ENCODE data around the gene KCTD13.
"Not testable (repeated sequence)": the region's sequence is repeated elsewhere in the genome, so short reads cannot be mapped to it uniquely, and the experiment has no call there.

Gene KCTD13

DNA sequence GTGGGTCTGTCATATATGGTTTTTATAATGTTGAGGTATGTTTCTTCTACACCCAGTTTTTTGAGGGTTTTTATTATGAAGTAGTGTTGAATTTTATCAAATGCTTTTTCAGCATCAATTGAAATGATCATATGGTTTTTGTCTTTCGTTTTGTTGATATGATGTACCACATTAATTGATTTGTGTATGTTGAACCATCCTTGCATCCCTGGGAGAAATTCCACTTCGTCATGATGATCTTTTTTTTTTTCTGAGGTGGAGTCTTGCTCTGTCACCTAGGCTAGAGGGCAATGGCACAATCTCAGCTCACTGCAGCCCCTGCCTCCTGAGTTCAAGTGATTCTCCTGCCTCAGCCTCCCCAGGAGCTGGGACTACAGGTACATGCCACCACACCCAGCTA, 21.9 kb upstream of the KCTD13 start:
- DNase-seq (ENCODE audit: extremely low read depth in 1 of 2, low read depth in 1 of 2) = no peak

GRCh38 chr16:29943846-29944799, 18.1 kb upstream of the KCTD13 start:
- DNase-seq (ENCODE audit: extremely low read depth in 1 of 2, low read depth in 1 of 2) = no peak

- DNase-seq (ENCODE audit: extremely low read depth in 1 of 2, low read depth in 1 of 2) = no peak
Measured at GRCh38 chr16:29940656-29941055, 14.6 kb upstream of the KCTD13 start.

GRCh38 chr16:29931750-29932149, 5.7 kb upstream of the KCTD13 start:
- not testable (repeated sequence) for DNase-seq (ENCODE audit: extremely low read depth in 1 of 2, low read depth in 1 of 2)

GRCh38 chr16:29927070-29927905, 1.3 kb upstream of the KCTD13 start:
- DNase-seq (ENCODE audit: extremely low read depth in 1 of 2, low read depth in 1 of 2) = no peak

DNA sequence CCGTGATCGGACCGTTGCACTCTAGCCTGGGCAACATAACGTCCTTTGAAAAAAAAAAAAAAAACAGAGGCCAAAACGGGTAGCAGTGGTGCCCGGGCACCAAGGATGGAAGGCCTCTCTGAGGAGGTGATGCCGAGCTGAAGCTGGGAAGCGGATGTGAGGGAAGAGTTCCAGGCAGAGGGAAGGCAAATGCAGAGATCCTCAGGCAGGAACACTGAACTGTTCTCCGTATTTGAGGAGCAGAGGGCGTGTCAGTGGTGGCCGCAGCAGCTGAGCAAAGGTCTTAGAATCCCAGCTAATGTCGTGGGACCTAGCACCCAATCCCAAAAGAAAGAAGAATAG, 656 bp upstream of the KCTD13 start:
- no peak for DNase-seq (ENCODE audit: extremely low read depth in 1 of 2, low read depth in 1 of 2)

DNA sequence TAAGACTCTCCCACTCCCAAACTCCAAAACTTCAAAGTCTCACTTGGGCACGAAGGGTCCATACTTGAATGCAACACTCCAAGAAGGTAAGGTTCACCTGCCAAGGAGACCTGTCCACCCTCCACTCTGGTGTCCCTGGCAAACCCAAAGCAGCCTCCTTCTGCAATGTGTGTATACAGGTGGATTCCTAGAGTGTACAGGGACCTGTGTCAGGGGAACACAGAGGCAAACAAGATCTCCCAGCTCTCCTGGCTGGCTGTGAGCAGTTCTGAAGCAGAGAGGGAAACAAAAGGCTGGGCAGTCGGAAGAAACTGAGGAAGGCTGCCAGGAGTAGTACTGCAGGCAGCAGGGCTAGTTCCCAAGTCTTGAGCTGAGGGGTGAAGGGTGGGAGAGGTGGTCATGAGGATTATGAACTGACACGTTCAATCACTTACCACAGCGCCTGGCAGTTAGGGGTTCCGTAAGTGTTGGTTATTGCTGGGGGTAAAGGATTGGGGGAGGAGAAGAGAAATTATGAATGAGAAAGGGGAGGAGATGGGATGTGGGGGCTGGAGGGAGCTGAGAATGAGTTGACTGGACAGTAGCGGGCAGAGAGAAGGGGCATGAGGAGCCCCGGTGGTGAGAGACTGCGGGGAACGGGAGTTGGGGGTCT, 795 bp downstream of the KCTD13 start:
- no peak for DNase-seq (ENCODE audit: extremely low read depth in 1 of 2, low read depth in 1 of 2)

DNA sequence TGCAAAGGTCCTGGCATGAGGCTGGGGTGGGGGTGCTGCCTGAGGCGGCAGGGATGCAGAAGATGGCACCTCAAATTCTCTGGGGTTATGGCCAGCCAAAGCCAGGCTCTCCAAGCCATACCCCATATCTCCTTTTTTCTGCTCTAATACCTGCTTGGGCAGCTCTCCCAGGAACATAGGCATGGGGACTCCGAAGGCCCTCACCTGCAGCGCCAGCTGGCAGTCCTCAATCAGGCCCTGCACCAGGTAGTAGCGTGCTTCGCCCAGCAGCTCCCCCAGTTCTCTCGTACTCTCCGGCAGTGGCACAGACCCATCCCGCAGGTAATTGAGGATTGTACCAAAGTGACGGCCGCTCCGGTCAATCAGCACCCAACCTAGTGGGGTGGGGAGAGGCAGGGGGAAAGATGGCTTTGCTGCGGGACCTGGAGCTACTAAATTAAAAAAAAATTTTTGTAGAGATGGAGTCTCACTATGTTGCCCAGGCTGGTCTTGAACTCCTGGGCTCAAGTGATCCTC, 3.0 kb downstream of the KCTD13 start:
- no peak for DNase-seq (ENCODE audit: extremely low read depth in 1 of 2, low read depth in 1 of 2)

DNA sequence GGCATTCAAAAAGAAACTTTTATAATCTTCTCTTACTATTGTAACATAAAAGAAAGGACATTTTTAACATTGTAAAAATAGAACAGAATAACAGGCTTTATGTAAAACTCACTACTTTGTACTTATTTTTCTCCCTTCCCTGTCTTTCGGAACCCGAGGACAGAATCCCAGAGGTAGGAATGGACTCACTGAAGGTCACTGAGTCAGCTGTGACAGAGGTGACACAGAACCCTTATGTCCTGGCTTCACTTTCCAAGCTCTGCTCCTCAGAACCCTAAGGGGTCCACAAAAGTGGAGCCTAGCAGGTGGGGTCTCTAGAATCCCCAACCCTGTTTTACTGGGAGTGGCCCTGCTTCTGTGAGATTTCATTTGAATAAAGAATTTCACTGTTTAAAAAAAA, 3.7 kb downstream of the KCTD13 start:
- DNase-seq (ENCODE audit: extremely low read depth in 1 of 2, low read depth in 1 of 2) = no peak

DNA sequence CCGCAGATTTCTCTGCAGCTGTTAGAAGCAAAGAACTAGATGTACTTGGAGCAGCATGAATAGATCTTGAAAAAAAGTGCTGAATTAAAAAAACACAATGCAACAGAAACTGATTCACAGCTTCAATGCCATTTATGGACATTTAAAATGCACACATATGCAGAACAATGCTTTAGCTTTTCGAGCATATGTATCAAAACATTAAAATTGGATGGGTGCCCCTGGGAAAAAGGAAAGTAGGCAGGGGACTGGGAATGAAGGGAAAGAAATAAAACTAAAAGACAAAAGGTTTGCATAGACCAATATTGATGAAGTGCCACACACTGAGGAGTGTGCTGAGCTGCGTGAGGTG, 5.0 kb downstream of the KCTD13 start:
- DNase-seq (ENCODE audit: extremely low read depth in 1 of 2, low read depth in 1 of 2) = no peak

- no peak for DNase-seq (ENCODE audit: extremely low read depth in 1 of 2, low read depth in 1 of 2)
Measured at GRCh38 chr16:29920288-29921033, 5.6 kb downstream of the KCTD13 start.

DNA sequence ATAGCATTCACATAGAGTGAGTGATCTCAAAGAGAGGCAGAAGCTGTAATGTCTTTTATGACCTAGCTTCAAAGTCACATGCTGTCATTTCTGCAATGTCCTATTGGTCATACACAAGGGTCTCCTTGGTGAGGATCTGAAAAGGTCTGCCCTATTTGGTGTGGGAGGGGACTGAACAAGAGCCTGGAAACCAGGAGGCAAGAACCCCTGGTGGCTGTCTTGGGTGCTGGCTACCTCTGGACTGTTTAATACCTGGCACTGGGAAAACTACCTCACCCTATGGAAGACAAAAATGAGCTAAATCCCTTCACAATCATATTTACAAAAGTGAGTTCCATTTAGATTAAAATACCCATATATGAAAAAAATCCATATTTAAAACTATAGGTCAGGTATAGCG, 9.0 kb downstream of the KCTD13 start:
- DNase-seq (ENCODE audit: extremely low read depth in 1 of 2, low read depth in 1 of 2) = no peak

DNA sequence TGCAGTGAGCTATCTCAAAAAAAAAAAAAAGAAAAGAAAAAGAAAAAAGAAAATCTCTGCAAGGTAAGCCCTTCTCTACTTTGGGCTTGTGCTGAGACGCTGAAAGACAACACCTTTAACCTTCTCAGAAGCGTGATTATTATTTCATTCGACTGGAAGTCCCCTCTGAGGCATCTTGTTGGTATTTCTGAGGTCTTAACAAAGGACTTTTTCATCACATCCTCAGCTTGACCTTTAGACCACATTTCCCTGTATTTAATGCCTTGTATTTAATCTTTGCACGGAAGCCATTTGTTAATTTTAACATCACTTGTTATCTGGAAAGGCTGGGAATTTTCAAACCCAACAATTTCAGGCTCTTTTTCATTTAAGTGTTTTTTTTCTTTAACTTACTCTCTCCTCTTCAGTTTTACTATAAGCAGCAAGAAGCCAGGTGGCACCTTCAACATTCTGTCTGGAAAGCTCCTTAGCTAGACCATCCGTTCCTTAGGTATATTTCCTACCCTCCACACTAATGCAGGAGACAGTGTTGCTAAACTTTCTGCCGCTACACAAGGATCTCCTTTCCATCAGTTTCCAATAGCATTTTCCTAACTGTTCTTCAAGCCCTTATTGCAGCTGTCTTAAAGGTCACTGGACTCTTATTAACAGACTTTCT, 10.3 kb downstream of the KCTD13 start:
- DNase-seq (ENCODE audit: extremely low read depth in 1 of 2, low read depth in 1 of 2) = no peak

DNA sequence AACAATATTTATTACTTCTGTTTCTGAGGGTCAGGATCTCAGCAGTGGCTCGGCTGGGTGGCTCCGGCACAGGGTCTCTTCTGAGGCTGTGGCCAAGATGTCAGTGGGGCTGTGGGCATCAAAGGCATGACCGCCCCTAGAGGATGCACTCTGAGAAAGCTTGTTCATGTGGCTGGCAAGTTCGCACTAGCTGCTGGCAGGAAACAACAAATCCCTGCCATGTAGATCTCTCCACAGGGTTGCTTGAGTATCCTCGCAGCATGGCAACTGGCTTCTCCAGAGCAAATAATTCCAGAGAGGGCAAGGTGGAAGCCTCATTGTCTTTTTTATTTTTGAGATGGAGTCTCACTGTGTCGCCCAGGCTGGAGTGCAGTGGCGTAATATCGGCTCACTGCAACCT, 12.5 kb downstream of the KCTD13 start:
- DNase-seq (ENCODE audit: extremely low read depth in 1 of 2, low read depth in 1 of 2) = no peak

GRCh38 chr16:29912087-29912486, 13.9 kb downstream of the KCTD13 start:
- no peak for DNase-seq (ENCODE audit: extremely low read depth in 1 of 2, low read depth in 1 of 2)

DNA sequence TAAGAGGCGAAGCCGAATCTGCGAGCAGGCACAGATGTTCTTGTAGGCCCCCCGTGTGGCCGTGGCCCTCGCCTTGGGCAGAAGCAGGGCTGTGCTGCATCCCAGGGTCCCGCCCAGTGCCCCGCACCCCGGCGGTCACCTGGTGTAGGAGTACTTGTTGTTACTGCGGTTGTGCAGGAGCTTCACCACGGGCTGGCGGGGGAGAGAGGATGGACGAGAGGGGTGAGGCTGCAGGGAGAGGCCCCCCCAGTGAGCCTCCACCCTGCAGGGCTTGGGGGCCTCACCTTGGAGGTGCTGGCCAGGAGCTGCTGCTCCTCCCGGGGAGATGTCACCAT, 14.4 kb downstream of the KCTD13 start:
- no peak for DNase-seq (ENCODE audit: extremely low read depth in 1 of 2, low read depth in 1 of 2)

- DNase-seq (ENCODE audit: extremely low read depth in 1 of 2, low read depth in 1 of 2) = no peak
Measured at GRCh38 chr16:29910819-29911675, 15.0 kb downstream of the KCTD13 start.

DNA sequence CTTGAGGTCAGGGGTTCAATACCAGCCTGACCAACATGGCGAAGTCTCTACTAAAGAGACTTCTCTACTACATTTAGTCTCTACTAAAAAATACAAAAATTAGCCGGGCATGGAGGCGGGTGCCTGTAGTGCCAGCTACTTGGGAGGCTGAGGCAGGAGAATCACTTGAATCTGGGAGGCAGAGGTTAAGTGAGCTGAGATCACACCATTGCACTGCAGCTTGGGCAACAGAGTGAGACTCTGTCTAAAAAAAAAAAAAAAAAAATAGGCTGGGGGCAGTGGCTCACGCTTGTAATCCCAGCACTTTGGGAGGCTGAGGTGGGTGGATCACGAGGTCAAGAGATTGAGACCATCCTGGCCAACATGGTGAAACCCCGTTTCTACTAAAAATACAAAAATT, 16.2 kb downstream of the KCTD13 start:
- DNase-seq (ENCODE audit: extremely low read depth in 1 of 2, low read depth in 1 of 2) = not testable (repeated sequence)

- DNase-seq (ENCODE audit: extremely low read depth in 1 of 2, low read depth in 1 of 2) = no peak
Measured at GRCh38 chr16:29909391-29909790, 16.6 kb downstream of the KCTD13 start.

Data from activated CD8-positive, alpha-beta memory T cell treated with anti-CD3 and anti-CD28 coated beads for 1 hour (primary cell).